HFF-Myc (cell line): ENCODE data around the gene RINL.

ENCODE experiments used
- DNase-seq: peaks from one replicate; pipeline ENCODE4 v3.0.0-alpha.2; 2011; ENCODE audit warnings: low read depth; ENCODE audit errors: extremely low read depth
- H3K4me3 ChIP-seq: replicated peaks from 2 replicates; pipeline ENCODE4 v1.5.1; 2011; ENCODE audit warnings: low read depth, mild to moderate bottlenecking, control low read depth, low read length
- TF ChIP-seq, protein P1 (sequence below): IDR thresholded peaks from 2 replicates; pipeline ENCODE4 v1.5.1; 2012; ENCODE audit warnings: mild to moderate bottlenecking, low read depth, low read length, control low read depth; ENCODE audit errors: missing control alignments

Gene RINL, protein sequence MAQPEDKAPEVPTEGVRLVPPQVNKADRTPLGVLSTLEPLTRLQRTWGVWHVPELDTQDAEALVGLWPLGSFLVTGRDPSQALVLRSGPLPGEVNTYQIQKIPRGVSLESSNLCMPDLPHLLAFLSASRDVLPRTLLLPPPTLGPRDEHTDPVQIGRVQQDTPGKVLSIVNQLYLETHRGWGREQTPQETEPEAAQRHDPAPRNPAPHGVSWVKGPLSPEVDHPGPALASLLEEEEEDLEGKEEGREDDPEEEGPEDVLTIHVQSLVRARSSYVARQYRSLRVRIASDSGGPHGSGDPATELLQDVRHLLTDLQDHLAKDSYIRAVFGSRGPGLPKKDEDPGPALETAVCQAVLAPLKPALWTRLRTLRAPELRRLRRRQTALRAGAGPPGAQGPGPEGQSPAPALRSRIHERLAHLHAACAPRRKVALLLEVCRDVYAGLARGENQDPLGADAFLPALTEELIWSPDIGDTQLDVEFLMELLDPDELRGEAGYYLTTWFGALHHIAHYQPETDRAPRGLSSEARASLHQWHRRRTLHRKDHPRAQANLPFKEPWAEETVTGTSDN

DNA sequence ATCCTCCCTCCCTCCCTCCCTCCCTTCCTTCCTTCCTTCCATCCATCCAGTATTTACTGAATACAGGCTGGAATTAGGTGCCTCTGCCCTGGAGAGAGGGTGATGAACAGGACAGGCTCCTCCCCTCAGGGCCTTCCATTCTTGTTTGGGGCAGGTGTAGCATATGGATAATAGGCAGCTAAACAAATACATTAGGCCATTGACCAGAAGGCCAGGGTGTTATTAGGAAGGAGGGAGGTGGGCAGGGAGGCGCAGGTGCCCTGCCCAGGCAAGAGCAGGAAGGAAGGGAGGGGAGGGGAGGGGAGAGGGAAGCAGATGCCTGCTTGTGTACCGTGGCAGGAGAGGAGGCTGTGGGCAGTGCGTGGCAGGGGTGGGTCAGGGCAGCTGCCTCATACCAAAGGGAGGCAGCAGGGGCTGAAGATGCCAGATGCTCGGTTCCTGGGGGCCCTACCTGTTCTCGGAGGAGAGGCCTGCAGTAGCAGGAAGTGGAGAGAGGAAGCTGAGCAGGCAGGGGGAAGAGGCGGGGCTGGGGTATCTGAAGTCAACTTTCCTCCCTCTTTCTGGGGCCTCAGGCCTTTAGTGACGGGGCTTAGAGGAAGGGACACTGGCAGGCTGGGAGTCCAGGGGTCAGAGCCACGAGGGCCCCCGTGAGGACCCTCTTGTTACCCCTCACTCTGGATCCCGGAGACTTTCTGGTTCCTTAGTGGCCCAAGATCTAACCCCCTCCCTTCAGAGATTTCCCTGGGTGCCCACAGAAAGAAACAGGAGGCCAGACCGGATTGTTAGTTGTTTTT lies at the start of gene RINL:
Gene RINL, minus strand, starts transcription at position 495 of the 794 bp plus-strand sequence. CDS start 1,533 bp downstream, outside the sequence.
- DNase-seq: no peak
- H3K4me3 ChIP-seq: no peak within 1 kb of the TSS
- TF ChIP-seq, protein P1, sequence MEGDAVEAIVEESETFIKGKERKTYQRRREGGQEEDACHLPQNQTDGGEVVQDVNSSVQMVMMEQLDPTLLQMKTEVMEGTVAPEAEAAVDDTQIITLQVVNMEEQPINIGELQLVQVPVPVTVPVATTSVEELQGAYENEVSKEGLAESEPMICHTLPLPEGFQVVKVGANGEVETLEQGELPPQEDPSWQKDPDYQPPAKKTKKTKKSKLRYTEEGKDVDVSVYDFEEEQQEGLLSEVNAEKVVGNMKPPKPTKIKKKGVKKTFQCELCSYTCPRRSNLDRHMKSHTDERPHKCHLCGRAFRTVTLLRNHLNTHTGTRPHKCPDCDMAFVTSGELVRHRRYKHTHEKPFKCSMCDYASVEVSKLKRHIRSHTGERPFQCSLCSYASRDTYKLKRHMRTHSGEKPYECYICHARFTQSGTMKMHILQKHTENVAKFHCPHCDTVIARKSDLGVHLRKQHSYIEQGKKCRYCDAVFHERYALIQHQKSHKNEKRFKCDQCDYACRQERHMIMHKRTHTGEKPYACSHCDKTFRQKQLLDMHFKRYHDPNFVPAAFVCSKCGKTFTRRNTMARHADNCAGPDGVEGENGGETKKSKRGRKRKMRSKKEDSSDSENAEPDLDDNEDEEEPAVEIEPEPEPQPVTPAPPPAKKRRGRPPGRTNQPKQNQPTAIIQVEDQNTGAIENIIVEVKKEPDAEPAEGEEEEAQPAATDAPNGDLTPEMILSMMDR: no peak

DNA sequence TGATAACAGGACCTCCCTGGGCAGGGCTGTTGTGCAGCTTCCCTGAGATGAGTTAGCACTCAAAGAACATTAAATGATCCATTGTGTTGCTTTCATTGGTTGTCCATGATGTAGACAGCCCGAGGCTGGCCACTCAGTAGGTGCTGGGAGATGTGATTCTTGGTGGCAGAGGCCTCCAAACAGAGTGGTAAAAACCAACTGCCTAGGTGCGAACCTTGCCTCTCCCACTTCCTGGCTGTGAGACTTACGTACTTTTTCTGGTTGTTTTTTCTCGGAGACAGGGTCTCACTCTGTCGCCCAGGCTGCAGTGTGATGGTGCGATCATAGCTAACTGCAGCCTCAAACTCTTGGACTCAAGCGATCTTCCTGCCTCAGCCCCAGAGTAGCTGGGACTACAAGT lies 46.3 kb upstream of the RINL start:
- no peak for DNase-seq
- TF ChIP-seq, protein P1: no peak
- no peak overlapping the region for H3K4me3 ChIP-seq

DNA sequence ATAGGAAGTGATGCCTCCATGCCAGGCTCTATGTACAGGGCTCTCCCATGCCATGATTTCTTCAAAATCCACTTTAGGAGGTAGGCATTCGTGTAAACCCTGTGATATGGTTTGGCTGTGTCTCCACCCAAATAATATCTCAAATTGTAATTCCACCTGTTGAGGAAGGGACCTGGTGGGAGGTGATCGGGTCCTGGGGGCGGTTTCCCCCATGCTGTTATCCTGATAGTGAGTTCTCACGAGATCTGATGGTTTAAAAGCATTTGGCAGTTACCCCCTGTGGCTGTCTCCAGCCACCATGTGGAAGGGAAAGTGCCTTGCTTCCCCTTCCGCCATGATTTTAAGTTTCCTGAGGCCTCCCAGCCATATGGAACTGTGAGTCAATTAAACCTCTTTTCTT lies 44.4 kb upstream of the RINL start:
- H3K4me3 ChIP-seq: no peak overlapping the region
- DNase-seq: no peak
- TF ChIP-seq, protein P1: no peak

DNA sequence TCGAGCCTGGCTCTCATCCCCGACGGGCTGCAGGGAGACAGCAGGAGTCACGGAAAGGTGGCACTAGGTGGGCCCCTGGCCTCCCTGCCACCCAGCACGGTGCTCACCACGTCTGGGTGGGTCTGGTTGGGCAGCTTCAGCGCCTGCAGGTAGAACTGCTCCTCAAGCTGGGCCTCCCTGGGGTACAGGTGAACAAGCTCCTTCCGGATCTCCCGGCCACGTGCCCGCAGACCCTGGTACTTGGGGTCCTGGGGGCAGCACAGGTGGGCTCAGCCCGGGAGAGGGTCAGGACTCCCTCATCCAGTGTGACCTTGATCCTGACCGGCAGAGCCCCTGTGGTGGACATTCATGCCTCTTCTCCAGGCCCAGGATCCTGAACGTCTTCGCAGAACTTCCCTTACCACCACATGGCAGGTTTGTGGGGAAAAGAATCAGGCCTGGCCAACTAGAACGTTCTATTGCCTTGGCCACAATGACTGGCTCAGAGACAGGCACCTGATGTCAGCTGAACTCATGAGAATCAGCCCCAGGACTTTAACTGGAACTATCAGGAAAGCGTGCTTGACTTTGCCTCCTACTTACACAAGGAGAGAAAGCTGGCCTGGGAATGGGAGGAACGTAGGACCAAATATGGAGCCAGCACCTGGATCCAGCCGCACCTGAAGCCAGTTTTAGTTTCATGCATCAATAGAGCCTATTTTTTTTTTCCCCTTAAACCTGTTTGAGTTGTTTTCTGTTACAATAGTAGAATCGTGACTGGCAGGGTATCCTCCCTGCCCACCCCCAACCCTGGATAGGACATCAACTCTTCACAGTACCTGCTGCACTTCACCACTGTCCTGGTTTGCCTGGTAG lies 43.6 kb upstream of the RINL start:
- TF ChIP-seq, protein P1: no peak
- no peak overlapping the region for H3K4me3 ChIP-seq
- DNase-seq: no peak

DNA sequence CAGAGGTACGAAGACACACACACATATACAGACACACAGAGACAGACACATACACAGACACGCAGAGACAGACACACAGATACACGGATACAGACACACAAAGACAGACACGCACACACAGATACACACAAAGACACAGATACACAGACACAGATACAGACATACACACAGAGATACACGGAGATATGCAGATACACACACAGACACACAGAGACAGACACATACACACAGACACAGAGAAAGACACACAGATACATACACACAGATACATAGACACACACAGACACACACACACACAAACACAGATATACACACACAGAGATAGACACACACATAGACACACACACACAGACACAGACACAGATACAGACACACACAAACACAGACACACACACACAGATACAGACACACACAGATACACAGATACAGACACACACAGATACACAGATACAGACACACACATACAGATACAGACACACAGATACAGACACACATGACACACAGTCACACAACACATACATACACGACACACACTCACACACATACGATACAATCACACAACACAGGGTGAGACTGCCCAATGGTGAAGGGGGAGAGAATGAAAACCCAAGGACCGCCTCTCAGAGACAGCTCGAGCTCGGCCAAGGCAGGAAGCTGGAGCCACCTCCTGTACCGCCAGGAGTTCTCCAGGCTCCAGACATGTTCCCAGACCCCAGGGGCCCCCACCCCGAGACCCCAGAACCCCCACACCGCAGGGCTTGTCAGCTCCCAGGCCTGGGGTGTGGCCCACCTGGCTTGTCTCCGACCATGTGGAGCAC lies 42.7 kb upstream of the RINL start:
- TF ChIP-seq, protein P1: no peak
- H3K4me3 ChIP-seq: no peak overlapping the region
- DNase-seq: no peak
